Occipital lobe (tissue), 2 donors: Measurements from ENCODE around the gene C4orf50. TPM values are rescaled to one million over a fixed set of nuclear protein-coding genes. Genes with fewer than 3 reads are reported as not detected.

Experiments
- DNase-seq: peaks from one replicate; lab custom pipeline; 2025; lab: John Stamatoyannopoulos, UW
- total RNA-seq: library from RNA; depleted of rRNA; stranded (reverse); fragments of >200 nt; gene quantifications from one replicate; pipeline ENCODE4 v1.2.3, GENCODE V29; 2014

The C4orf50 gene
- total RNA-seq, 1 donor from 2014 or later, result 17.0 TPM

- DNase-seq, result no peak
Observed at GRCh38 chr4:5892323-5893003, 125.8 kb downstream of the C4orf50 start.

GRCh38 chr4:5891563-5892322, 126.5 kb downstream of the C4orf50 start:
- no peak for DNase-seq

- DNase-seq, result peak; percentile 82
Observed at GRCh38 chr4:5890063-5890727, 128.0 kb downstream of the C4orf50 start.

- DNase-seq, result no peak
Observed at GRCh38 chr4:5889002-5889696, 129.1 kb downstream of the C4orf50 start.

GRCh38 chr4:5888222-5889001, 129.8 kb downstream of the C4orf50 start:
- DNase-seq, result no peak

- DNase-seq, result no peak
Observed at GRCh38 chr4:5887361-5888221, 130.6 kb downstream of the C4orf50 start.

GRCh38 chr4:5887011-5887360, 131.2 kb downstream of the C4orf50 start:
- no peak for DNase-seq

GRCh38 chr4:5885733-5886132, 132.5 kb downstream of the C4orf50 start:
- DNase-seq, result no peak

- no peak for DNase-seq
Observed at GRCh38 chr4:5884796-5885195, 133.4 kb downstream of the C4orf50 start.

- no peak for DNase-seq
Observed at GRCh38 chr4:5883916-5884315, 134.3 kb downstream of the C4orf50 start.

GRCh38 chr4:5882947-5883346, 135.3 kb downstream of the C4orf50 start:
- no peak for DNase-seq

GRCh38 chr4:5881340-5881739, 136.9 kb downstream of the C4orf50 start:
- no peak for DNase-seq

GRCh38 chr4:5878359-5878758, 139.9 kb downstream of the C4orf50 start:
- DNase-seq, result no peak

GRCh38 chr4:5877392-5877791, 140.8 kb downstream of the C4orf50 start:
- no peak for DNase-seq

- DNase-seq, result peak; percentile 75
Observed at GRCh38 chr4:5874811-5875449, 143.3 kb downstream of the C4orf50 start.

GRCh38 chr4:5870701-5871100, 147.5 kb downstream of the C4orf50 start:
- DNase-seq, result no peak

GRCh38 chr4:5869966-5870619, 148.1 kb downstream of the C4orf50 start:
- DNase-seq, result no peak

- no peak for DNase-seq
Observed at GRCh38 chr4:5867866-5868265, 150.4 kb downstream of the C4orf50 start.
